ENCODE data around the gene HOXB4.

HOXB4 gene

DNA sequence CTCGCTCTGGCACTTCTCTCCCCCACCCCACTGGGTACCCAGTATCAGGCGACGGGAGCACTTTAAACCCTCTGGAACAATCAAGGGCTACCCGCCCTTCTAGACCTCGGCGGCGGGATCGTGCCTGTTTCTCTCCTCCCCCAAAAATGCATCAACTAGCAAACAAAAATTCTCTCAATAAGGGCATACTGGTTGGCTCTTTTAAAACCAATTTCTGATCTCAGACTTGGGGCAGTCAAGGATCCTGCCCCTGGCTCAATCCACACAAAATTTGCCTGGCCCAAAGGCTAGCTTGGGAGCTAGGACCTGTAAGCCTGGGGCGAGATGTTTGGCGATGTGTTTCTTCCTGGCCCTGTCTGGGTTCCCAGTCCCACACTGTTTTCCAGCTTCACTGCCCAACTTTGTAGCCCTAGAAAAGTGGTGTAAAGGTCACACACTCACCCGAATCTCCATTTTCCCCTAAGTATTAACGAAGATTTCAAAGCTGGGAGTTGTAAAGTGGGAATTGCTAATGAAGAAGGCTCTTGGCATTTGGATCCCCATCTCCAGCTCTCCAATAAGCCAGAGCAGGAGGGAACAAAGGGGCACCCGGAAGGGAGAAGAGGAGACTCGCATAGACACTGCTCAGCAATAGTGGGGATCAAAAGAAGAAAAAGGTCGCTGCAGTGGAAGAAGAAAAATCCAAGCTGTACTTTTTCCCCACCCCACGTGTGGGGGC is 18.9 kb downstream of the HOXB4 start:
- no peak for DNase-seq (ENCODE audit: low read depth)

DNA sequence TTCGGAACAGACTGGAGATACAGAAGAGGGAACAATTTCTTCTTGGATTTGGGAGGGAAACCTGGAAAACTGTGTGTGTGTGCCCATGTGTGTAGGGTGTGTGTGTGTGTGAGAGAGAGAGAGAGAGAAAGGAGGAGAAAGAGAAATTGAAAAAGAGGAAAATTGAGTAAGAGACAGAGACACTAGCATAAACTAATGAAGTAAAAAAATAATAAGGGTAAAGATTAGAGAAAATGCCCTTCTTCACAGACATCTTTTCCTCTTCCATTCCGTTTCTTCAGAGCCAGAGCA is 19.4 kb downstream of the HOXB4 start:
- DNase-seq (ENCODE audit: low read depth), result no peak

DNA sequence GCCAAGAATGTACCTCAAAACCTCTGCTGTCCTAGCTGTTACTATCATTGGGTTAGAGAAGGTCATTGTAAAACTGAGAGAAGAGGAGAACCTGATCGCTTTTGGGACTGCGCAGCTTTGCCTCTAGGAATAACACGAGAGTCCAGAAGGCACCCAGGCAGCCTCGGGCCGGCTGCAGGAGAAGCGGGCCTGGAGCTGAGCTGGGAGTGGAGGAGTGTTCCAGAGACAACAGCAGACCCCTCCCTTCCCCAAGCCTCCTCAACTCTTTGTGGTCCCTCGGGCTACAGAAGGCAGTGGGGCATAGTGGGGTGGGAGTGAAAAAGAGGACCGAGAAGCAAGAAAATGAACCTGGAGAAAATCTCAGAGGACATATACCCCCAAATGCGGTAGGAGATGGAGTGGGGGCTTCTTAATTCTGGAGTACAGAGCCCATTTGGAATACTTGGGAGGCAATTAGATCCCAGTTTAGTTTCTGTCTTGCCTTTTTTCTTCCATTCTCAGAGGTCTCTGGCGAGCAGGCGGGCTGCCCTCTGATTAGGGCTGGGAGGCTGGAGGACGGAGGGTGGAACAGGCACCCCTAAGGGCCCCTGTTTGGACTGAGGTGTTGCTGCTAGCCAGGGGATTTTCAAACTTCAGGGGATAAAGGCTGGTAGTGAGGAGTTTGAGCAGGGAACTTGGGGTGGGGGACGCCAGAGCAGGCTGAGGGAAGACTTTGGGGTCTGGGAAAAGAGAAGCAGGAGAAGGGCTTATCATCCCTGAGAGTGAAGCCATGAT is 19.9 kb downstream of the HOXB4 start:
- no peak for DNase-seq (ENCODE audit: low read depth)

DNA sequence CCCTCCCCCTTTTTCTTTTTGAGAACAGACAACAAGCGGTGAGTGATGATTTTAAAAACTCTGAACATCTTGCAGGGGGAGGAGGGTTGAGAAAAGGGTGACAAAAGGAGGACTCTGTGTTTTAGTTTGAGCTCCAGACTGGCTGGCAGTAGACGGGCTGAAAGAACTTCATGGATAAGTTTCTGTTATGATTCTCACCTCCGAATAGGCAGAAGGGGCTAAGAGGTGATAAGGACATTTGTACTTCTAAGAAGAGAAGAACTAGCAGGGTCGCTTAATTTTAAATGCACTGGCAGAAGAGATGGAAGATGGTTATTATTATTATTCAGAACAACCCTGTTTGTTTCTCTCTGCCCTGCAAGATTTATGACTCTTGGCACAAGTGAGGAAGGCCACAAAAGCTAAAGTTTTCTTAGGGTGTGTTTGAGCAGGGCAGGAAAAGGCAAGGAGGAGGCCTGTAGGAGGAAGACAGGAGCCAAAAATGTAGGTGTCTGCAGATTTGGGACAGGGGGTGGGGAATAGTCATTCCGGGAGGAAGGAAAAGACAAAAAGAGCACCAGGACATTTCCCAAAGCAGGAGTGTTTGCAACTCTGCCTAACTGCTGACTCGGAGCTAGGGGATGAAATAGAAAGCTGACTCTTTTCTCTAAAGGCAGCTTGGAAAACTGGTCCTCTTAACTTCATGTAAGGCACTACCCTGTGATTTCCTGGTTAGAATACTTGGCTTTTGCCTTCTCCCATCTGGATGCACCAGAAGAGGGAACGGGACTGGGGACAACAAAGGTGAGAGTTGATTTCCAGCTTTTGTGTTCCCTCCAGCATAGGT is 21.4 kb downstream of the HOXB4 start:
- DNase-seq (ENCODE audit: low read depth), result no peak

DNA sequence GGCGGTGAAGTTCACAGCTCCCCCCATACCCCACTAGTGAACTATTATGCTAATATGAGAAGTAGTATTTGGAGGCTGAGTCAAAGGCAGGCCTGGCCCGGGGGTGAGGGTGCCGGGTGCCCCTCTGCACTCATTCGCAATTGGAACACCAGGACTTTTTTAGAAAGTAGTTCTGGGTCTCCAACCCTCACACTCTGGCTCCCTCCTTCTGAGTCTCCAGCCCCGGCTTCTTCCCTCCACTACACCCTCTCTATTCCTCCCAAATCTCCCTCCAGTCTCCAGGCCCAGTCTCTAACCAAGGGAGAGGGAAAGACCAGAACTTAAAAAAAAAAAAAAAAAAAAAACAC is 21.9 kb downstream of the HOXB4 start:
- no peak for DNase-seq (ENCODE audit: low read depth)

DNA sequence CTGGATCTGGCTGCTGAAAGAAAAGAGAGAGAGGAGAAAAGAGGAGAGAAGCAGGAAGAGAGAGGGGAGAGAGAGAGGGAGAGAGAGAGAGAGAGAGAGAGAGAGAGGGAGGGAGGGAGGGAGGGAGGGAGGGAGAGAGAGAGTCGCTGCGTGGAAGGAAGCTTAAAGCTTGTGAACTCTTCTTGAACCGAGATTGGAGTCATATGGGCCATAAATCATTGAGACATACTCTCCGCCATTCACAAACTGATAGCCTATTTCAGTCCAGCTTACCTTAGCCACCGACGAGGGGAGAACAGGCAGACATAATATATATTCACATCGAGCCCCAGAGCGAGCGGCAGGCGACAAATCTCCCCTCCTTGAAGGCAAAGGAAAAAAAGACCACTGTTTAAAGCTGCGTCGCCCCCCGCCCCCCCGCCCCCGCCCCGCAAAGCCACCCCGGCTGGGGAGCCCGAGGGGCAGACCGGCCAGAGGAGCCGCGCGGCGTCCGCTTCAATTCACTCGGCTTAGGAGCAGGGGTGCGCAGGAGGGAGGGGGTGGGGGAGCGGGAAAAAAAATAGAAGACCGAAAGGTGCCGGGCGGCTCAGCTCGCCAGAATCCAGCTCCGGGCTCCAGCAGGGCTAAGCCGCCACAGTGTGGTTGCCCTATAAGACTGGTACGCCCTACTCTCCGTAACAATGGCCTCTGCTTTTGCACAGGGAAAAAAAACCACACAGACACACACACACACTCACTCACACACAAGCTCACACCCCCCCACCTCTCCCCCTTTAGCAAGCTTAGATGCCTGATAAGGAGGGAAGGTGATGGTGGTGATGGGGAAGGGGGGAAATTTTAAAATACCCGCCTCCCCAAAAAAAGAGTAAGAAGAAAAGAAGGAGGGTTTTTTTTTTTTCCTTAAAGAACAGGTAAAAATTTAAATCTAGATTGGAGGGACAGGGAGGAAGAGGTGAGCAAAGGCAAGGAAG is 22.6 kb downstream of the HOXB4 start:
- peak; percentile 81 for DNase-seq (ENCODE audit: low read depth)

DNA sequence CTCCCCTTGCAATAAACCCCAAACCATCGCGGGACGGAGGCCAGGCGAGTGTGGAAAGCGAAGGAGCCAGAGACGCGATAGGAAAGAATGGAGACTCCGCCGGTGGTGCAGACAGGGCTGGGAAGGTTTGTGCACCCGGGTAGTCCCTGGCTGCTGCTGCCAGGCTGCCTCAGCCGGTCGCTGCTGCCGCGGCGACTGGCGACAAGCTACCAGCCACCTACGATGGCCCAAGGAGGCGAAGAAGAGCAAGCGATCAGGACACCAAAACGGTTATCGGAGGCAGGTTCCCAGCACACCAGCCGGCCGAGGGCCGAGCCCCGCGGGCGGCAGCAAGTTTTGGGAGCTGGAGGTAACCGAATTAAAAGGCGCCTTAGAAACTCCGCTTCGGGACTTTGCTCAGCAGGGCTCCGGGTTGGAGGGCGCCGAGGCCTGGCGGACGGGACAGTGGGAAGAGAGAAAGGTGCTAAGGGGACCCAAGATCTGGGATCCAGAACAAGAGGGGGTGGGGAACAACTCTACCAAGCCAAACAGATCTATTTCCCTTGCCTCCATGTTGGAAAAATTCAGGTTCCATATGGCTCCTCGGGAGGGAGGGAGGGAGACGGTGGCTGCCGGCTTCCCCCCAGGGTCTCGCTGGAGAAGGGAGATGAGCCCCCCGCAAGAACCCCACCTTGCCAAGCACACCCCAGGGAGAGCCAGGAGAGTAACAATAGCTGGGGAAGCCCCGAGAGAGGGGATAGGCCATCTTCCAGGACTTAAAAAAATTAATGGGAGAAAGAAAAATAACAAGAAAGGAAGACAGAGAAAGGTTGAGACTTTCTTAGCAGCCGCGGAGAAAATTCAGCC is 23.5 kb downstream of the HOXB4 start:
- peak; percentile 40 for DNase-seq (ENCODE audit: low read depth)

DNA sequence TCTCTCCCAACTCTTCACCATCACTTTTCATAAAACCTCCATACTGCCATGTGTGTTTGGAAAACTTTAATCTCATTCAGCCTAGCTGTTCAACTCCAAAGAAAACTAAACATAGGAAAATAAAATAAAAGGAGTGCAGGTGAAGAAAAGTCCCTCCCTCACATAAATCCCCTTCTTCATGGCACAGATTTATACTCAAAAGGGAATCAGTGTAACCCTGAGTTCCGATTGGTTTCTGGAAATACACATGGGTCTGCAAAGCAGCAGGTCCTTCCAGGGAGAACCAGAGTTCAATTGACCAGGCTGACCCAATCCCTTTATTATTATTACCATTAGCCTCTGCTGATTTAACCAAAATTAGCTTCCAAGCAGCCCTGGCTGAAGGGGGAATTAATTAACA is 24.3 kb downstream of the HOXB4 start:
- no peak for DNase-seq (ENCODE audit: low read depth)

DNA sequence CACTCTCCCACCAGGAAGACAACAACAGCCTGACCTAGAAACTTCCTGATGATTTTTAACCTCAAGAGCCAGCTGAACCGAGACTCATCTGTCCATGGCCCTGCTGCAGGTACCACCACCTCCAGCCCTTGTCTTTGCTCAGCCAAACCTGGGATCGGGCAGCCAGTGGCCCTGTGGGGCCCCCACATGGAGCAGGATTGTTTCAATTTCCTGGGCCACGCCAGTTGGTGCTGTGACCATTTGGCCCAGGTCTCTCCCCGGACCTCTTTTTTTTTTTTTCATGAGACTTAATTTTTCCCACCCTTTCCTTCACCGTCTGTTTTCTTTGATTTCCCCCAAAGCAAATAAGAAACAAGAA is 25.0 kb downstream of the HOXB4 start:
- DNase-seq (ENCODE audit: low read depth), result no peak

DNA sequence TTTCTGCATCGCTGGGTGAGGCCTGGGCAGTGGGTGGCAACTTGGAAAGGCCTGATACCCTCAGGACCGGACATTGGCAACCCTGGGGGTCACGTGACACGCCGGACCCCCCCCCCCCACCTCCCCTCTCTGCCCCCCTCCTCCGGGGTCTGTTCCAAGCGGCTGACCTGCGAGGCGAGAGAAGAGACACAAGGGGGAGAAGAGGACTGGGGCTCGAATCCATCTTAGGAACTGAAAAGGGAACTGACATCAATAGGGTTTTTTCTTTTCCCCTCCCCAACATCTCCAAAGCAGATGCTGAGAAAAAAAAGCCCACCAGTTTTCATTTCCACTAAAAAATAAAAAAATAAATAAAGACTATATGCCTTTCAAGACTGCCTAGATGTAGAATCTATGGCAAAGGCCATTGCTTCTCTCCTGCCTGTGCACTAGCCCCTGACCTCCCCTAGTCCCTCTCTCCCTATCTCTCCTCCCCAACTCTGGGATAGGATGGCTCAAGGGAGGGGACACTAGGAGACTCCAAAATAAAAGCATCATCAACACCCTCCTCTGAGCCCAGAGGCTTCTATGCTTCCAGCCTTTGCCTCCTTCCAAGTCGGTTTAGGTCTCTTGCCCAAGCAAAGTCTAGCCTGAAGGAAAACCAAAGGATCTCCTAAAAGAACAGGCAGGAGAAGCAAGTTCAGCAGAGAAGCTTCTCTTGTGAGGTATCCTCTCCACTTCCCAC is 25.5 kb downstream of the HOXB4 start:
- DNase-seq (ENCODE audit: low read depth), result no peak

DNA sequence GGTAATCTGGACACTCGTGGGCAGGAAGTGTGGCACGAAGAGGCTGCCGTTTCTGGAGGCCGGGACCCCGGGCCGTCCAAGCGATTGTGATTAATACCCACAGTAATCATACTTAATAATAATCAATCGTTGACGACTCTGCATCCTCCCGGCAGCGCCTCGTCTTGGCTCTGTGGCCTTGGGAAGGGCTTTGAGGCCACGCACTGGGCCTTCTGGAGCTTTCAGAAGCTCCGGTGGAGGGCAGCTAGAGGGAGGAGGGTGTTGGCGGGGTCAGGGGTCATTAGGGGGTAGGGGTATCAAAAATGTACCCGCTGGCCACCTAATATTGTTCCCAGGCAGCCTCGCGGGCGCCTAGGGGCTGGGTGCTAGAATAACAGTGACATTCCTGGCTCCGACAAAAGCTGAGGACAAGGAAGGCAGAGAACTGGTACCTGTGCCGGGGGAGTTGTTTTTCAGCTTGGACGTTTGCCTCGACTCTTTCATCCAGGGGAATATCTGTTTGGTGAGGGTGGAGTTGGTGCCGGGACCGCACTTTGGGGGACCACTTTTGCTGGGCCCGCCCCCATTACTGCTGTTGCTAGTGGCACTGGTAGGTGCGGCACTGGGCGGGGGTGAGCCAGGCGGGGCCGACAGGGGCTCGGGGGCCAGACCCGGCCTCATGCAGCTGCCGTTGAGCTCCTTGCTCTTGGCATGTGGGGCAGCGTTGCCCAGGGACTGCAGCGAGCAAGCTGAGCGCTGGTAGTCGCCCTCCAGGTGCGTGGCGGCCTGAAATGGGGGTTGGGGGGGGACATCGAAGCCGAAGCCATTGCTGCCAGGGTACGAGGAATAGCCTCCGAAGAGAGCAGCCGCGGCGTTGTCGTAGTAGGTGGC is 26.3 kb downstream of the HOXB4 start:
- no peak for DNase-seq (ENCODE audit: low read depth)

DNA sequence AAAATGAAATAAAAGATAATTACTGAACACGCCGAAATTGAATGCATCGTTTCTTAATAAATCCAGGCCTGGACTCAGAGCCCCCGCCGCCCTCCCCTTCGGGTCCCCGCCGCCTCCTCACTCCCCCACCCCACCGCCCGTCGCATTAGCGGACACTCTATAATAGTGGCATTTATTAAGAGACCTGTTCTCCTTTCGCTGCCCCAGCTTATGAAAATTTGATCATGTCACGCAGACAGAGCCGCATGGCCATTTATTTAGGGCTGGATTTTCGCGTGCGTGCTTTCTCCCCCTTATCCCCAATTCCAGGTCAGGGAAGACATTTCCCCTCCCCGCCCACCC is 27.0 kb downstream of the HOXB4 start:
- no peak for DNase-seq (ENCODE audit: low read depth)

DNA sequence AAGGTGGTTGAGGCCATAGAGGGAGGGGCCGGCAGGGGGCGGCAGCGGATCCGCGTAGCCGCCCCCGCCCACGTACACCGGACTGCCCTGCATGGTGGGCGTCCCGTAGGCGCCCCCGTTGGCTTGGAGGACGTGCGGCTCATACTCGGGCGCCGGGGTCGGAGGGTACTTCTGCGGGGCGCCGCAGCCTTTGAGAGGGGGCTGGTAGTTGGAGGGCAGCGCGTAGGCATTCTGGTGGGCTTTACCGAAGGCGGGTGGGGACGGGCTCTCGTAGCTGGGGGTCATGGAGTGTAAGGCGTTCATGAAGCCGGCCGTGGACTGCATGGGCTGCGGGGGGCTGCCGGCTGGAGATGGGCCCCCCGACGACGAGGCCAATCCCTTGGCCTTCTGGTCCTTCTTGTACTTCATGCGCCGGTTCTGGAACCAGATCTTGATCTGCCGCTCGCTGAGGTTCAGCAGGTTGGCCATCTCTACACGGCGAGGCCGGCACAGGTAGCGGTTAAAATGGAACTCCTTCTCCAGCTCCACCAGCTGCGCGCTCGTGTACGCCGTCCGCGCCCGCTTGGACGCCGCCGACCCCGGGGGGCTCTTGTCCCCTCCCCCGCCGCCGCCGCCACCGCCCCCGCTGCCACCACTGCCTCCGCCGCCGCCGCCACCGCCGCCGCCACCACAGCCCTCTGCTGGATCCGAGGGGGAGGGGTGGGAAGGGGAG is 27.5 kb downstream of the HOXB4 start:
- no peak for DNase-seq (ENCODE audit: low read depth)

DNA sequence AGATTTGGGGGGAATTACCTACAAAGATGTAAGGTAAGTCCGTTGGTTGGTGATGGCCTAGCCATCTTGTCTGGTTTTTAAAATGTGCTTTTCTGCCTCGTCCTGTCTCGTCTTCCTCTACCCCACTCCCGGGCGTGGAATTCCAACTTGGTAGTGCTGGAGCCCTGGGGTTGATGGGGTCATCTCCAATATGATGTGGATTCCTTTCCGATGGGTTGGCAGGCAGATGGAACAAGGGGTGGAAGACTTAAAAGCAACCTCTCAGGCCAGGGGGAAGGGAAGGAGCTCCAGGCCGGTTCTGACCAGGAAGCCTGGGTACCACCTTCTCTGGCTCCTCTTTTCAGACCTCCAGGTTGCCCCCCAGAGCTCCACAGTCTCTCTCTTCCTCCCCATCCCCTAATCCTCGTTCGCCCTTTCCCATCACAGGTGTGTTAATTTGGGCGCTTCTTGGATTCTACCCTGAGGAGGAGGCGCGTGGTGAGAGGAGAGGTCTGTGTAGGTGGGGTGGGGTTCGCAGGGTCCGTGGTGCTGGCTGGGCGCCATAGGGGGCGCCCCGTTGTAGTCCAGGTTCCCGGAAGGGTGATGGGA is 28.1 kb downstream of the HOXB4 start:
- DNase-seq (ENCODE audit: low read depth), result no peak

DNA sequence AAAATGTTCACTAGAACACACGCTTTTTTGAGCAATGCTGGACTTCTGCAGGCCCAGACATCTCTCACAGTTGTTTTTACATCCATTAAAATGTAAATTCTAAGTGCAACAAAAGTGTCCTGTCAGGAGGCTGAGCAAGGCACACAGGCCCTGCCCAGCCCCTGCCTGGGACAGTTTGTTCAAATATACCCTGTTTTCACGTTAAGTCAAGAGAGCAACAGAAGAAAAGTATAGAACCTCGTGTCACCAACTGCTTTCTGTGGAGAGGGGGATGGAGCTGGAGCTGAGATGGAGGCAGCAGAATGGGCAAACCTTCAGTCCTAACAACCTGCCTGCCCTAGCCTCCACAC is 28.9 kb downstream of the HOXB4 start:
- no peak for DNase-seq (ENCODE audit: low read depth)

DNA sequence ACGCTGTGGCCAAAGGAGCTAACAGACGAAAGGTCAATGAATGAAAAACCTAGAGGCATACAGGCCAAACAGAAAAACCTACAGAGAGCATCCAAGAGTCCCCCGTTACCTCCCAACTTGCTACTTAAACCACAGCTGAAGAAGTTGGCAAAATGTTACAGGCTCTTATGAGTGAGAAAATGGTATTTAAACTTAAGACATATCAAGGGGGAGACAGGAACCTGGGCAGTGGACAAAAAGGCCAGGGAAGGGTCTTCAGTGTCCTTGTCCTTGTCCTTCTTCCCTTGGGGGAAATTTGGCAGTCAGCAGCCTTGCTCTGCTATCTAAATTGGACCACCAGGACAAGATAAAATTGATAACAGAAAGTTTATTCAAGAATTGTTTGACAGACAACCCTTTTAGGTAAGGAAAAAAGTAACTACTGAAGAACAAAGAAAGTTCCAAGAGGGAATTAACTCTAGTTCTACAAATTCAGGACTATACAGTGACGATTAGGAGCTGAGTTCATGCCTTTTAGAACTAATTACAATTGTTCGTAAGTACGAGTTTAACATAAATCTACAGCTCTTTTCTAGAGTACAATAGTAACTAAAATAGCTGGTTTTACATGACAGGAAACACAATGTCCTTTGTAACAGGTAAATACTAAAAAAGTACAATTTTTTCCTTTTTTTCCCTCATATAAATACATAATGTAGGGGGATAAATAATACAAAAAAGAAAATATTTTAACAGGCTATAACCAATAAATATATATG is 29.4 kb downstream of the HOXB4 start:
- DNase-seq (ENCODE audit: low read depth), result no peak

DNA sequence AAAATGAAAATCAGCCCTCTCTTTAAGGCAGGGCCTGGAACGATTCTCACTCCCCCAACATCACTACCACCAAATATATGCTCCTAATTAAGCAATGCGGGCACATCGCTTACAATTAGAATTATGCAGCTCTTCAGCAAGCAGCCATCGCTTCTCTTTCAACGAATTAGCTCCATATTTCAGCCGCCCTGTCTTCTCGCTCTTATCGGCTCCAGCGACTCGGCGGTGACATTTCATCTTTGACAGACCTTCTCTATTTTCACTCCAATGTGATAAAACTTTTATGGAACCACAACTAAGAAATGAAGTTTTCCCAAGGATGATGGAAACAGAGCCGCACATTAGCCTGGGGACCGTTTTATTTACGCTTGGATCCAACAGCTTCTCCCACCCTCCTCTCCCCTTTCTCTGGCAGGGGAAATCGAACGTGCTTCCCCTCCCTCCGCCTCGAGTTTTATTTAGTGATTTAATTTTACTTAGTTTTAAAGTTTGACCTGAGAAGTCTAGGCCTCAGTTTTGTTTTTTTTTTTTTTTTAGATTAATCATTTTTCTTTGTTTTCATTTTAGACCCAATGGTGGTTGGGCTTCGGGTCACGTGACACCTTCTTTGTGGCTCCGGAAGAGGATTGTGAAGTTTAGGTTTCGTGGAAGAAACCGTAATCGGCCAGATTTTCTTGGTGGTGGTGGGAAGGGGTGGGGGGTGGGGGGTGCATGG is 30.2 kb downstream of the HOXB4 start:
- no peak for DNase-seq (ENCODE audit: low read depth)
